HCT116 (cell line): ENCODE data around the gene FRS2. TPM values are rescaled to one million over a fixed set of nuclear protein-coding genes. Genes with fewer than 3 reads are reported as not detected.

ENCODE experiments used
- ATAC-seq: fragments of 200-7000 bp; cut with Tn5 transposase; 2 replicates; pipeline ENCODE4 v1.9.1; 2020; ENCODE audit warnings: mild to moderate bottlenecking, moderate library complexity
- BruUV-seq: library from RNA; stranded (reverse); fragments of 400-500 nt; replicated peaks from 2 replicates; lab custom pipeline; 2021; lab: Mats Ljungman, UMichigan
- CTCF ChIA-PET: fragments of 300-600 bp; sonication (Branson Sonifier 250); formaldehyde crosslinking; loops from one replicate; lab custom pipeline; 2021; ENCODE audit warnings: antibody characterized with exemption; lab: Charles Lee
- POLR2A ChIA-PET: fragments of 300-600, 350-600 bp; sonication (Branson Sonifier 250); formaldehyde crosslinking; loops from one replicate; lab custom pipeline; 2021; ENCODE audit warnings: antibody characterized with exemption; lab: Charles Lee
- RAD21 ChIA-PET, 2 experiments: fragments of 300-600 bp; sonication (Branson Sonifier 250); formaldehyde crosslinking; loops; one replicate each; lab custom pipeline; 2023; ENCODE audit warnings: low total read pairs in 2 of 2; ENCODE audit not compliant: uncharacterized antibody in 2 of 2, unreplicated experiment in 2 of 2, low non-redundant PET in 1 of 2; lab: Charles Lee
- DNase-seq: peaks from one replicate; pipeline ENCODE4 v3.0.0-alpha.2; 2010; ENCODE audit warnings: low read depth, low spot score
- H2AFZ ChIP-seq: fragments of 200-600 bp; shearing (Covaris generic), sonication (generic); 2 replicates; pipeline ENCODE4 v1.6.1; 2017; ENCODE audit warnings: low read depth, mixed run types, mixed read lengths, antibody characterized with exemption, low read length; ENCODE audit not compliant: poor library complexity, severe bottlenecking
- H3K27ac ChIP-seq: 2 replicates; pipeline ENCODE4 v1.5.1; 2012; ENCODE audit warnings: low read depth, low read length
- H3K27me3 ChIP-seq: fragments of 200-600 bp; sonication (generic); 2 replicates; pipeline ENCODE4 v1.6.1; 2016; ENCODE audit warnings: mixed run types, low read length, mixed read lengths; ENCODE audit not compliant: insufficient read depth
- H3K36me3 ChIP-seq, 2 experiments: fragments of 200-500 bp in 1 of 2; fragments of 200-600 bp in 1 of 2; sonication (Bioruptor generic) in 1 of 2; sonication (generic) in 1 of 2; 2 replicates each; pipeline versions ENCODE4 v1.5.1 to v1.6.1; 2014 to 2016; ENCODE audit warnings: low read length in 2 of 2, inconsistent platforms in 1 of 2, mixed read lengths in 1 of 2, mixed run types in 1 of 2; ENCODE audit not compliant: insufficient read depth in 2 of 2, control insufficient read depth in 1 of 2
- H3K4me1 ChIP-seq, 2 experiments: fragments of 200-600 bp in 1 of 2; sonication (generic) in 1 of 2; 2 replicates each; pipeline versions ENCODE4 v1.5.1 to v1.6.1; 2012 to 2017; ENCODE audit warnings: low read length in 2 of 2, inconsistent platforms in 1 of 2, mild to moderate bottlenecking in 1 of 2, mixed read lengths in 1 of 2, mixed run types in 1 of 2, moderate library complexity in 1 of 2; ENCODE audit not compliant: insufficient read depth in 2 of 2, control insufficient read depth in 1 of 2
- H3K4me2 ChIP-seq: fragments of 200-600 bp; sonication (generic); 2 replicates; pipeline ENCODE4 v1.6.1; 2017; ENCODE audit warnings: mixed run types, low read length, mixed read lengths
- H3K4me3 ChIP-seq, 2 experiments: fragments of 200-600 bp in 1 of 2; sonication (generic) in 1 of 2; replicated peaks in 1 of 2; 2 replicates each; pipeline ENCODE4 v1.5.1; 2011 to 2016; ENCODE audit warnings: low read length in 2 of 2, control low read depth in 1 of 2, low read depth in 1 of 2, mild to moderate bottlenecking in 1 of 2, mixed read lengths in 1 of 2, mixed run types in 1 of 2
- H3K79me2 ChIP-seq: fragments of 200-600 bp; sonication (generic); 2 replicates; pipeline ENCODE4 v1.6.1; 2017; ENCODE audit warnings: mild to moderate bottlenecking, mixed run types, low read length, moderate library complexity, mixed read lengths; ENCODE audit not compliant: insufficient read depth
- H3K9ac ChIP-seq: fragments of 200-600 bp; sonication (generic); 2 replicates; pipeline ENCODE4 v1.6.1; 2016; ENCODE audit warnings: low read length, mixed read lengths
- H3K9me2 ChIP-seq: fragments of 200-600 bp; sonication (generic), shearing (Covaris generic); 2 replicates; pipeline ENCODE4 v1.6.1; 2017; ENCODE audit warnings: mixed run types, mild to moderate bottlenecking, moderate library complexity; ENCODE audit not compliant: insufficient read depth
- H3K9me3 ChIP-seq, 2 experiments: fragments of 200-500 bp in 1 of 2; fragments of 200-600 bp in 1 of 2; sonication (Bioruptor generic) in 1 of 2; sonication (generic) in 1 of 2; 2 replicates each; pipeline ENCODE4 v1.6.1; 2014 to 2017; ENCODE audit warnings: low read length in 2 of 2, mixed read lengths in 2 of 2, inconsistent platforms in 1 of 2, low read depth in 1 of 2, mild to moderate bottlenecking in 1 of 2, mixed run types in 1 of 2, moderate library complexity in 1 of 2; ENCODE audit not compliant: control insufficient read depth in 1 of 2, insufficient read depth in 1 of 2
- H4K20me1 ChIP-seq: fragments of 200-600 bp; sonication (generic), shearing (Covaris generic); 2 replicates; pipeline ENCODE4 v1.6.1; 2017; ENCODE audit warnings: mixed run types, mild to moderate bottlenecking, moderate library complexity; ENCODE audit not compliant: insufficient read depth
- CEBPB ChIP-seq: IDR thresholded peaks from 2 replicates; pipeline ENCODE4 v1.6.1; 2012; ENCODE audit warnings: low read depth
- CTCF ChIP-seq, 3 experiments: fragments of 200-600 bp in 1 of 3; sonication (generic) in 1 of 3; IDR thresholded peaks in 2 of 3; conservative IDR thresholded peaks in 1 of 3; 2 replicates each; pipeline ENCODE4 v1.5.1; 2012 to 2017; ENCODE audit warnings: low read depth in 2 of 3, low read length in 2 of 3, antibody characterized with exemption in 1 of 3, borderline replicate concordance in 1 of 3, control low read depth in 1 of 3, mild to moderate bottlenecking in 1 of 3, mixed read lengths in 1 of 3, mixed run types in 1 of 3, moderate library complexity in 1 of 3; ENCODE audit not compliant: insufficient read depth in 1 of 3
- ELF1 ChIP-seq: IDR thresholded peaks from 2 replicates; pipeline ENCODE4 v1.6.1; 2012; ENCODE audit warnings: low read depth, borderline replicate concordance
- EZH2 ChIP-seq: fragments of 200-600 bp; sonication (generic); IDR thresholded peaks from 2 replicates; pipeline ENCODE4 v1.6.1; 2017; ENCODE audit warnings: antibody characterized with exemption, mixed run types
- EZH2phosphoT487 ChIP-seq: fragments of 200-600 bp; IDR thresholded peaks from 2 replicates; pipeline ENCODE4 v1.6.1; 2018; ENCODE audit warnings: antibody characterized with exemption, borderline replicate concordance
- FOSL1 ChIP-seq: IDR thresholded peaks from 2 replicates; pipeline ENCODE4 v1.6.1; 2012; ENCODE audit warnings: low read depth
- MAX ChIP-seq: IDR thresholded peaks from 2 replicates; pipeline ENCODE4 v1.6.1; 2012
- POLR2AphosphoS5 ChIP-seq: IDR thresholded peaks from 2 replicates; pipeline ENCODE4 v1.6.1; 2011; ENCODE audit warnings: mild to moderate bottlenecking, low read depth, low read length, moderate library complexity
- RAD21 ChIP-seq: IDR thresholded peaks from 2 replicates; pipeline ENCODE4 v1.6.1; 2012; ENCODE audit warnings: low read depth, mild to moderate bottlenecking
- SIN3A ChIP-seq: IDR thresholded peaks from 2 replicates; pipeline ENCODE4 v1.6.1; 2012; ENCODE audit warnings: low read depth
- SP1 ChIP-seq: IDR thresholded peaks from 2 replicates; pipeline ENCODE4 v1.6.1; 2012; ENCODE audit warnings: low read depth
- SRF ChIP-seq: IDR thresholded peaks from 2 replicates; pipeline ENCODE4 v1.6.1; 2012; ENCODE audit warnings: low read depth
- TCF7L2 ChIP-seq: IDR thresholded peaks from 2 replicates; pipeline ENCODE4 v1.7.0; 2011; ENCODE audit warnings: borderline replicate concordance, inconsistent platforms; ENCODE audit not compliant: insufficient read depth, insufficient read length; ENCODE audit errors: extremely low read depth
- ZFX ChIP-seq: fragments of 450-650 bp; IDR thresholded peaks from 2 replicates; pipeline ENCODE4 v1.6.1; 2017
- ZNF274 ChIP-seq: fragments of 200-500 bp; sonication (Bioruptor generic); IDR thresholded peaks from 2 replicates; pipeline ENCODE4 v1.6.1; 2014; ENCODE audit warnings: mild to moderate bottlenecking, low read depth, low read length, inconsistent platforms
- intact Hi-C: fragments of 100-400 bp; cut with micrococcal nuclease; formaldehyde crosslinking; loops from 2 replicates; pipeline ENCODE4 v1.10.0; 2022
- total RNA-seq: library from RNA; stranded (reverse); gene quantifications from one replicate; pipeline ENCODE4 v1.2.1, GENCODE V29; 2021; ENCODE audit not compliant: unreplicated experiment
- TF ChIP-seq, protein P1 (sequence below): IDR thresholded peaks from 2 replicates; pipeline ENCODE4 v1.6.1; 2012
- TF ChIP-seq, protein P2 (sequence below): IDR thresholded peaks from 2 replicates; pipeline ENCODE4 v1.6.1; 2012; ENCODE audit warnings: low read depth

FRS2 gene
- total RNA-seq, 1 experiment from 2014 or later = 14.7 TPM

GRCh38 chr12:69511469-69512267 is 41.5 kb downstream of the FRS2 start:
- H3K27ac ChIP-seq = no peak overlapping the region
- peaks cover 96% of the 10 kb centered on the region for H3K79me2 ChIP-seq
- intact Hi-C loops = no loop called here
- H2AFZ ChIP-seq = no peak overlapping the region
- H4K20me1 ChIP-seq = peaks cover 12% of the 10 kb centered on the region; the same call in 1 of the 2 replicates
- no peaks in the 10 kb centered on the region for H3K27me3 ChIP-seq
- POLR2A ChIA-PET = interaction anchor here (1.3 kb wide), 1 partner anchor 9 kb away, joined by 3 read pairs; no protein-coding TSS in a partner anchor
- DNase-seq = no peak
- TF ChIP-seq ZFX (no peak), MAX (no peak), EZH2 (no peak), RAD21 (no peak), CTCF (IDR thresholded peaks at IDR 0.05 in 2 of 3, conservative IDR thresholded peaks at IDR 0.05 in 1 of 3; ENCODE audit: borderline replicate concordance in 1 of 3, insufficient read depth in 1 of 3, low read depth in 2 of 3, low read length in 2 of 3) (no peak), CEBPB (no peak), POLR2AphosphoS5 (no peak), EZH2phosphoT487 (no peak), SRF (no peak), ZNF274 (no peak), TCF7L2 (no peak), FOSL1 (no peak), SIN3A (no peak), SP1 (no peak), ELF1 (no peak)
- TF ChIP-seq, protein P1, sequence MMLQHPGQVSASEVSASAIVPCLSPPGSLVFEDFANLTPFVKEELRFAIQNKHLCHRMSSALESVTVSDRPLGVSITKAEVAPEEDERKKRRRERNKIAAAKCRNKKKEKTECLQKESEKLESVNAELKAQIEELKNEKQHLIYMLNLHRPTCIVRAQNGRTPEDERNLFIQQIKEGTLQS = no peak
- TF ChIP-seq, protein P2, sequence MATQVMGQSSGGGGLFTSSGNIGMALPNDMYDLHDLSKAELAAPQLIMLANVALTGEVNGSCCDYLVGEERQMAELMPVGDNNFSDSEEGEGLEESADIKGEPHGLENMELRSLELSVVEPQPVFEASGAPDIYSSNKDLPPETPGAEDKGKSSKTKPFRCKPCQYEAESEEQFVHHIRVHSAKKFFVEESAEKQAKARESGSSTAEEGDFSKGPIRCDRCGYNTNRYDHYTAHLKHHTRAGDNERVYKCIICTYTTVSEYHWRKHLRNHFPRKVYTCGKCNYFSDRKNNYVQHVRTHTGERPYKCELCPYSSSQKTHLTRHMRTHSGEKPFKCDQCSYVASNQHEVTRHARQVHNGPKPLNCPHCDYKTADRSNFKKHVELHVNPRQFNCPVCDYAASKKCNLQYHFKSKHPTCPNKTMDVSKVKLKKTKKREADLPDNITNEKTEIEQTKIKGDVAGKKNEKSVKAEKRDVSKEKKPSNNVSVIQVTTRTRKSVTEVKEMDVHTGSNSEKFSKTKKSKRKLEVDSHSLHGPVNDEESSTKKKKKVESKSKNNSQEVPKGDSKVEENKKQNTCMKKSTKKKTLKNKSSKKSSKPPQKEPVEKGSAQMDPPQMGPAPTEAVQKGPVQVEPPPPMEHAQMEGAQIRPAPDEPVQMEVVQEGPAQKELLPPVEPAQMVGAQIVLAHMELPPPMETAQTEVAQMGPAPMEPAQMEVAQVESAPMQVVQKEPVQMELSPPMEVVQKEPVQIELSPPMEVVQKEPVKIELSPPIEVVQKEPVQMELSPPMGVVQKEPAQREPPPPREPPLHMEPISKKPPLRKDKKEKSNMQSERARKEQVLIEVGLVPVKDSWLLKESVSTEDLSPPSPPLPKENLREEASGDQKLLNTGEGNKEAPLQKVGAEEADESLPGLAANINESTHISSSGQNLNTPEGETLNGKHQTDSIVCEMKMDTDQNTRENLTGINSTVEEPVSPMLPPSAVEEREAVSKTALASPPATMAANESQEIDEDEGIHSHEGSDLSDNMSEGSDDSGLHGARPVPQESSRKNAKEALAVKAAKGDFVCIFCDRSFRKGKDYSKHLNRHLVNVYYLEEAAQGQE = no peak
- TF ChIP-seq, all 23 proteins: peak for 0
- ChIA-PET RAD21 (no interaction called here), CTCF (no interaction called here)
- no peak overlapping the region for H3K9ac ChIP-seq
- ATAC-seq = no peak
- H3K4me3 ChIP-seq = no peak overlapping the region
- H3K9me3 ChIP-seq = no peaks in the 10 kb centered on the region
- no peaks in the 10 kb centered on the region for H3K9me2 ChIP-seq
- BruUV-seq = no TSS peak
- H3K4me2 ChIP-seq = no peak overlapping the region
- H3K4me1 ChIP-seq = no peaks in the 10 kb centered on the region
- no peaks in the 10 kb centered on the region for H3K36me3 ChIP-seq
